Stimulated activated CD8-positive, alpha-beta memory T cell treated with anti-CD3 and anti-CD28 coated beads, Interleukin-15, amount 100 ng/mL, for 24 hours (primary cell): ENCODE results near the gene CSF2RB.

Experiments used
- DNase-seq: peaks from one replicate; pipeline ENCODE4 v3.0.0-alpha.2; 2020; ENCODE audit warnings: low read depth

CSF2RB gene

GRCh38 chr22:36891646-36892045 is 21.8 kb upstream of the CSF2RB start:
- no peak for DNase-seq

DNA sequence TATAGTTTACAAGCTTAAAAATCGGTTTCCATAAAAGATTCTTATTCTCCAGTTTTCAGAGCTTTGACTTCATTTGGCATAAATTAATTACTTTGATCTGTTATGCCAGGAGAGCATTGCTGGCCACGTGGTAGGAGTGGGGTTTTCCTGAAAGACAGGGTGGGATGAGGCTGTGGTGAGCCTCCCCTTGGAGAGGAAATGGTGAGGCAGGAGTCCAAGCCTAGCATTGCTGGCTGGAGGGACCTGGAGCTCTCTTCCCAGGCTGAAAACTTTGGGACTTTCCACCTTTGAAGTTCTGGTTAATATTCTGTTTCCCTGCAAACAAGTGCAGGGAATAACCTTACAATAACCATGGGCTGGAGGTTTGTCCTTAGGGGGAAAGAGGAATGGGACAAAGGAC is 21.1 kb upstream of the CSF2RB start:
- no peak for DNase-seq

DNA sequence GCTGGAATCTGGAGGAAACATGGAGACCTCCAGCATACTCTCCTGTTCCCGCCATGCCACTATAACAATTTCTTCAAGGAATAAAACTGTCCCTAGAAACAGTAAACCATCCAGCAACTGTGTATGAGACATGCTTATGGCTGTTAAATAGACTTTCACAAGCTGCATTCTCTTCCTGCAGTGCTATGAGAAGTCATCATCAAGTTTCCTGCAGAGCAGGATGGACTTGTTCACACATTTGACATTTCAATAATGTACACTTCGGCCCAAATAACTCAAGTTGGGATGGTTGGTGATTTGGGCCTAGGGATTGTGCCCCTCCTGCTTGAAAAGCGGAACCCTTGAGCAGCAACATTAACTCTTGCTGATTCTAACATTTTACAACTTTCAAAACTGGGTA is 20.2 kb upstream of the CSF2RB start:
- no peak for DNase-seq

DNA sequence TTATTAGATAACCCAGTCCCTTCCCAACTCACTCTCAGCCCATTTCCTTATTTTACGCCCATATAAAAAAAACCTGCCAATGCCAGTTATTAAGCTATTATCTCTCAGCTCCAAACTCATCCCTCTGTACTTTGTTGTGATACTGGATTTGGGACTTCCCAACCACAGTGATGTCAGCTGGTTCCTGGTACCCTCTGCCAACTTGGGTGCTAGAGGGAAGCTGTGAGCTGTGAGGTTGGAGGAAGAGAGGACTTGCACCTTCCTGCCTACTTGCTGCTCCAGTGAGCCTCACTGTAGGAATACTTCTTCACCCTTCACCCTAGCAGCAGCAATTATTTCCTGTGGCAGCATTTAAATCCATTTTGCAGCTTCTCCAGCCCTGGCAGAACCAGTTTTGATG is 19.2 kb upstream of the CSF2RB start:
- no peak for DNase-seq

GRCh38 chr22:36897611-36898010 is 15.8 kb upstream of the CSF2RB start:
- no peak for DNase-seq

GRCh38 chr22:36898690-36899089 is 14.7 kb upstream of the CSF2RB start:
- DNase-seq = no peak

DNA sequence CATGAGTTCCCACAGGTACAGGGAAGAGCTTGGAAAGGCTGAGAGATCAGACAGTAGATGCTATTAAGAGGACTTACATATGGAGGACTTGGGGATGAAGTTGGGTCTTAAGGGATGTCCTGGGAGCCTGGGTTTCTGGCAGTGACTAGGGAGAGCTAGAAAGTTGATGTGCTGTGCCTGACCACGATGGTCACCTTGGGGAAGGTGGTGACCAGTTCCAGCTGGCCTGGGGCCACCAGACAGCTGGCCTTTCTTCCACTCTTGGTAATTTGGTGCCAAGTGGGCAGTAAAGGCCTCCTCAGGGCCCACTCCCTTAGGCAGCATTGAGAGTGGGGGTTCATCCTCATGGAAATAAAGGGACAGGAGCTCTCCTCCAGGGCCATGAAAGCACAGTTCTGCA is 13.9 kb upstream of the CSF2RB start:
- no peak for DNase-seq

- no peak for DNase-seq
Observed at GRCh38 chr22:36900225-36900624, 13.2 kb upstream of the CSF2RB start.

GRCh38 chr22:36900880-36901279 is 12.5 kb upstream of the CSF2RB start:
- DNase-seq = no peak

GRCh38 chr22:36901411-36902142 is 11.9 kb upstream of the CSF2RB start:
- DNase-seq = no peak

DNA sequence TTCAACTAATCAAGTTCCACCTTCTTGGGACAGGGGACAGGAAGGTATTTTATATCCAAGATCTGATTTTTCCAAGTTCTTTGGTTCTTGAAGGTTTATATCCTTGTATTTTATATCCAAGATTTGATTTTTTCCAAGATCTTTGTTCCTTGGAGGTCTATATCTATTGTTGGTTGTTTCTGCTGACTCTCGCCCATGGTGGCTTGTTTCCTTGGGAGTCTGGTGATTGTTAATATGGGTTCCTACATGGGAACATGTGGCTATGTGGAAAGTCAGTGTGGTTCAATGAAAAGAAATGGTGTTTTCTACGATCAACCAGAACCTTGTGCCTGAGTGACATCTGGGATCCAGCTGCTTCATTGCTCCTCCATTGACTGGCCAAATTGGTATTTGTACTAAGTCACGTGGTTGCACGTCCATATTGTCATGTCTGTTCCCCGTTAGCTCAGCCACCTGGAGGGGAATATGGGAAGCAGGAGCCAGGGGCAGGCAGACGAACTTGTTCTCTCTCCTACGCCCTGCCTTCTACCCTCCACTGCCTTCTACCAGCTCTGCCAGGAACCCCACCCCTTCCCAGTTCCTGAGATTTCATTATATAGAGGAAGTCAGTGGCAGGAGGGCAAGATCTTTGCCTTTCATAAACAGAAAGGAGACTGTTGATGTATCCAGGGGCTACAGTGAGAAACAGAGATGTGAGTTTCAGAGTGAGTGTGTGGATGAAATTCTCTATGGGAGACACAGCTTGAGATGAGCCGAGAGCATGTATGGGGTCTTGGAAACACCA is 11.1 kb upstream of the CSF2RB start:
- DNase-seq = no peak

GRCh38 chr22:36904260-36904880 is 9.1 kb upstream of the CSF2RB start:
- no peak for DNase-seq

- DNase-seq = no peak
Observed at GRCh38 chr22:36907253-36908195, 5.9 kb upstream of the CSF2RB start.

DNA sequence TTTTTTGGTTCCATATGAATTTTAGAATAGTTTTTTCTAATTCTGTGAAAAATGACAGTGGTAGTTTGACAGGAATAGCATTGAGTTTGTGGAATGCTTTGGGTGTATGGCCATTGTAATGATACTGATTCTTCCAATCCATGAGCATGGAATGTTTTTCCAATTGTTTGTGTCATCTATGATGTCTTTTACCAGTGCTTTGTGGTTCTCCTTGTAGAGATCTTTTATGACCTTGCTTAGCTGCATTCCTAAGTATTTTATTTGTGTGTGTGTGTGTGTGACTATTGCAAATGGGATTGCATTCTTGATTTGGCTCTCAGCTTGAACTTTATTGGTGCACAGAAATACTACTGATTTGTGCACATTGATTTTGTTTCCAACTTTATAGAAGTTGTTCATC is 3.0 kb upstream of the CSF2RB start:
- no peak for DNase-seq

GRCh38 chr22:36911887-36912661 is 1.4 kb upstream of the CSF2RB start:
- DNase-seq = no peak

- DNase-seq = no peak
Observed at GRCh38 chr22:36912694-36913426, 568 bp upstream of the CSF2RB start.

DNA sequence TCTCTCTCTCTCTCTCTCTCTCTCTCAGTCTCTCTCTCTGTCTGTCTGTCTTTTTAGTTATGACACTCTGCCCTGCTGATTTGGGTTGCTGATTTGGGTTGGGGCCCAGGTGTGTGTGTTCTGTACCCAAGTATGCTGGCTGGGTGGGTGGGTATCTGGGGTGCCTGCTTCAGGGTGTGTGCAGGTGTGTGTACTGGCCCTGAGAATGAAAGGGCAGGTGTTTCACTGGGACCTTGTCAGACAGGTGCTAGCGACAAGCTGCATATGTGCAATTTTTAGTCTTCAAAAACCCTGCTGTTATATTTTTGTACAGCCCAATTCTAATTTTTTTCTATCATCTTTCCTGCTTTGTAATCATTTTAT is 943 bp downstream of the CSF2RB start:
- DNase-seq = no peak

- DNase-seq = no peak
Observed at GRCh38 chr22:36916034-36916433, 2.6 kb downstream of the CSF2RB start.

- DNase-seq = no peak
Observed at GRCh38 chr22:36918586-36919284, 5.3 kb downstream of the CSF2RB start.
